ENCODE measurements around the gene ZNF770. TPM values are rescaled to one million over a fixed set of nuclear protein-coding genes. Genes with fewer than 3 reads are reported as not detected.

The ZNF770 gene
- polyA plus RNA-seq, 1 donor (not counting 4 experiments of a cell fraction or from before 2014, with no cell fraction given) = 35.9 TPM

DNA sequence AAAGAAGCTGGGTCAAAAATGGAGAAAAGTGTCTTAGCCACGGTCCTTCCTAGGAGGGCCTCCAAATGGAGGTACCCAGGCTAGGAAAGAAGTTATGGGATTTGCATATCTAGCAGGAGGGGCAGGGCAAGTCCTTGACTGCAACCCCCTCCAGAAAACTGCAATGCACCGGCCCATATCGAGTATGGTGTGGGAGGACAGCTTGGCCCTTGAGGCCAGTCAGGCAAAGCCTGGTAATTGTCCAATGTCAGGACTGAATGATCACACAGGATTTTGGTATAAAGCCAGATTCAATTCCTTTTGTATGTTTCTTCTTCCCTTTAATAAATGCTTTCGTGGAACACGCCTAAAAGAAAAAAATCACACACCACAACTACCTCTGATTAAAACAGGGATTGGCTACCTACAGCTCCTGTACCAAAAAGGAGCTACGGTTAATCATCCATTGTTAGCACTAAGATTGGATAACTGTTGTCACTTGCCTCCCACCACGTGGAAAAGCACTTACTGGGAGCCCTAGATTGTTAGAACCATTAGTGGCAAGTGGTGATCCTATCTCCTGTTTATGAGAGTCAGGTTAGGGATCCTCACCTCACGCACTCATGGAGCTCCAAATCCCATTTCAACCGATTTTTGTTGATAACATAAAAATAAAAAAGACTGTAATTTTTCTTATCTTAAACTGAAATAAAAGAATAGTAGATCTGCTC, 1.2 kb downstream of the ZNF770 start:
- dilution Hi-C loops (cut with MboI; ENCODE audit: extremely low pct_ligation_motif_present, low sequenced_read_pairs) = no loop called here
- DNase-seq (ENCODE audit: low read depth, low spot score) = no peak
- peak overlapping the region; percentile 99 for H3K27ac ChIP-seq (ENCODE audit: control insufficient read depth, insufficient read depth, low read length)

DNA sequence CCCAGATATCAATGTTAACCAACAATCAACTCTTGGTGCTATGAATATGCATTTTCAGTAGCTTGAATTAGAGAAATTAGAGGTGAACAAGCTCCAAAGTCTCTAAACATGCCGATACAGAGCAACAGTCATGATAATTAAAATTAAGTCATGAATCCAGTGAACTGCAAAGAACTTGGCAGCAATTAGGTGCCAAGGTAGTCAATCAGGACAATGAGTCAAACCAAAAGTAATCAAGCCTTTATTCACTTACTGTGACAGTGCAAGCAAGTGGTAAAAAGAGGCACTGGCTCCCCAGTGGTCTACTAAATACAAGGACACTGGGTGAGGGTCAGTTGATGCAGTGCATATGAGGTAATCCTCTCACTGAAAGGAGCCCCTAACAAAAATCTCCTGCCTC, 1.8 kb downstream of the ZNF770 start:
- Histone ChIP-seq H3K4me3 (ENCODE audit: control insufficient read depth in 2 of 3, extremely low read depth in 1 of 3, insufficient read depth in 2 of 3, low read depth in 1 of 3, low read length in 3 of 3) (peak overlapping the region; percentile 94 to 99 (median 96)), H3K36me3 (ENCODE audit: control insufficient read depth in 2 of 2, extremely low read depth in 1 of 2, insufficient read depth in 2 of 2, low read length in 2 of 2) (peaks cover 7 to 8% of the 10 kb centered on the region in 2 experiments), H3K27ac (ENCODE audit: control insufficient read depth, insufficient read depth, low read length) (peak overlapping the region; percentile 99), H3K9ac (ENCODE audit: control insufficient read depth, extremely low read depth, insufficient read depth, low read length) (peak overlapping the region; percentile 99), H3K79me2 (ENCODE audit: control insufficient read depth, insufficient read depth, low read length) (peaks cover 46% of the 10 kb centered on the region), H3K9me1 (ENCODE audit: control insufficient read depth, extremely low read depth, insufficient read depth, low read length) (no peaks in the 10 kb centered on the region), H3K9me3 (ENCODE audit: control insufficient read depth, low read depth, low read length) (no peaks in the 10 kb centered on the region), H3K27me3 (ENCODE audit: control insufficient read depth, extremely low read depth, insufficient read depth, low read length) (no peaks in the 10 kb centered on the region), H2AFZ (ENCODE audit: control insufficient read depth, low read length) (no peak overlapping the region), H4K20me1 (ENCODE audit: control insufficient read depth, extremely low read depth, insufficient read depth, low read length) (no peaks in the 10 kb centered on the region), H3K4me1 (ENCODE audit: control insufficient read depth, extremely low read depth, insufficient read depth, low read length) (peaks cover 14% of the 10 kb centered on the region), H3K4me2 (ENCODE audit: control insufficient read depth, extremely low read depth, insufficient read depth, low read depth, low read length) (peak overlapping the region; percentile 83)
- dilution Hi-C loops (cut with MboI; ENCODE audit: extremely low pct_ligation_motif_present, low sequenced_read_pairs) = no loop called here
- DNase-seq (ENCODE audit: low read depth, low spot score) = no peak
- TF ChIP-seq, protein P1, sequence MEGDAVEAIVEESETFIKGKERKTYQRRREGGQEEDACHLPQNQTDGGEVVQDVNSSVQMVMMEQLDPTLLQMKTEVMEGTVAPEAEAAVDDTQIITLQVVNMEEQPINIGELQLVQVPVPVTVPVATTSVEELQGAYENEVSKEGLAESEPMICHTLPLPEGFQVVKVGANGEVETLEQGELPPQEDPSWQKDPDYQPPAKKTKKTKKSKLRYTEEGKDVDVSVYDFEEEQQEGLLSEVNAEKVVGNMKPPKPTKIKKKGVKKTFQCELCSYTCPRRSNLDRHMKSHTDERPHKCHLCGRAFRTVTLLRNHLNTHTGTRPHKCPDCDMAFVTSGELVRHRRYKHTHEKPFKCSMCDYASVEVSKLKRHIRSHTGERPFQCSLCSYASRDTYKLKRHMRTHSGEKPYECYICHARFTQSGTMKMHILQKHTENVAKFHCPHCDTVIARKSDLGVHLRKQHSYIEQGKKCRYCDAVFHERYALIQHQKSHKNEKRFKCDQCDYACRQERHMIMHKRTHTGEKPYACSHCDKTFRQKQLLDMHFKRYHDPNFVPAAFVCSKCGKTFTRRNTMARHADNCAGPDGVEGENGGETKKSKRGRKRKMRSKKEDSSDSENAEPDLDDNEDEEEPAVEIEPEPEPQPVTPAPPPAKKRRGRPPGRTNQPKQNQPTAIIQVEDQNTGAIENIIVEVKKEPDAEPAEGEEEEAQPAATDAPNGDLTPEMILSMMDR (optimal IDR thresholded peaks at IDR 0.05 in 1 of 3, IDR thresholded peaks at IDR 0.05 in 1 of 3, conservative IDR thresholded peaks at IDR 0.05 in 1 of 3; ENCODE audit: extremely low read depth in 1 of 3, insufficient read depth in 2 of 3, low read length in 3 of 3) = no peak
- no peak for TF ChIP-seq EZH2 (IDR thresholded peaks at IDR 0.05; ENCODE audit: low read length)
- FAIRE-seq = no peak

More for the DNA sequence above, 1.2 kb downstream of the ZNF770 start:
- peaks cover 6 to 8% of the 10 kb centered on the region in 2 experiments for H3K36me3 ChIP-seq (ENCODE audit: control insufficient read depth in 2 of 2, extremely low read depth in 1 of 2, insufficient read depth in 2 of 2, low read length in 2 of 2)
- H3K9ac ChIP-seq (ENCODE audit: control insufficient read depth, extremely low read depth, insufficient read depth, low read length) = peak overlapping the region; percentile 99
- no peaks in the 10 kb centered on the region for H3K9me1 ChIP-seq (ENCODE audit: control insufficient read depth, extremely low read depth, insufficient read depth, low read length)
- no peaks in the 10 kb centered on the region for H4K20me1 ChIP-seq (ENCODE audit: control insufficient read depth, extremely low read depth, insufficient read depth, low read length)
- peaks cover 46% of the 10 kb centered on the region for H3K79me2 ChIP-seq (ENCODE audit: control insufficient read depth, insufficient read depth, low read length)
- H2AFZ ChIP-seq (ENCODE audit: control insufficient read depth, low read length) = no peak overlapping the region
- H3K4me2 ChIP-seq (ENCODE audit: control insufficient read depth, extremely low read depth, insufficient read depth, low read depth, low read length) = peak overlapping the region; percentile 83
- H3K4me1 ChIP-seq (ENCODE audit: control insufficient read depth, extremely low read depth, insufficient read depth, low read length) = peaks cover 19% of the 10 kb centered on the region
- no peaks in the 10 kb centered on the region for H3K27me3 ChIP-seq (ENCODE audit: control insufficient read depth, extremely low read depth, insufficient read depth, low read length)
- no peak for FAIRE-seq
- no peaks in the 10 kb centered on the region for H3K9me3 ChIP-seq (ENCODE audit: control insufficient read depth, low read depth, low read length)
- TF ChIP-seq EZH2 (IDR thresholded peaks at IDR 0.05; ENCODE audit: low read length) = no peak
- TF ChIP-seq, protein P1 (optimal IDR thresholded peaks at IDR 0.05 in 1 of 3, IDR thresholded peaks at IDR 0.05 in 1 of 3, conservative IDR thresholded peaks at IDR 0.05 in 1 of 3; ENCODE audit: extremely low read depth in 1 of 3, insufficient read depth in 2 of 3, low read length in 3 of 3) = no peak
- peak overlapping the region; percentile 94 to 99 (median 96) for H3K4me3 ChIP-seq (ENCODE audit: control insufficient read depth in 2 of 3, extremely low read depth in 1 of 3, insufficient read depth in 2 of 3, low read depth in 1 of 3, low read length in 3 of 3)

Measured in keratinocyte (primary cell).